HCT116 (cell line): ENCODE data around the gene POLN. TPM values are rescaled to one million over a fixed set of nuclear protein-coding genes. Genes with fewer than 3 reads are reported as not detected.
"Not testable (repeated sequence)": the region's sequence is repeated elsewhere in the genome, so short reads cannot be mapped to it uniquely, and the experiment has no call there.

ENCODE experiments used
- ATAC-seq: fragments of 200-7000 bp; cut with Tn5 transposase; 2 replicates; pipeline ENCODE4 v1.9.1; 2020; ENCODE audit warnings: mild to moderate bottlenecking, moderate library complexity
- BruUV-seq: library from RNA; stranded (reverse); fragments of 400-500 nt; replicated peaks from 2 replicates; lab custom pipeline; 2021; lab: Mats Ljungman, UMichigan
- CTCF ChIA-PET: fragments of 300-600 bp; sonication (Branson Sonifier 250); formaldehyde crosslinking; loops from one replicate; lab custom pipeline; 2021; ENCODE audit warnings: antibody characterized with exemption; lab: Charles Lee
- POLR2A ChIA-PET: fragments of 300-600, 350-600 bp; sonication (Branson Sonifier 250); formaldehyde crosslinking; loops from one replicate; lab custom pipeline; 2021; ENCODE audit warnings: antibody characterized with exemption; lab: Charles Lee
- RAD21 ChIA-PET, 2 experiments: fragments of 300-600 bp; sonication (Branson Sonifier 250); formaldehyde crosslinking; loops; one replicate each; lab custom pipeline; 2023; ENCODE audit warnings: low total read pairs in 2 of 2; ENCODE audit not compliant: uncharacterized antibody in 2 of 2, unreplicated experiment in 2 of 2, low non-redundant PET in 1 of 2; lab: Charles Lee
- DNase-seq: peaks from one replicate; pipeline ENCODE4 v3.0.0-alpha.2; 2010; ENCODE audit warnings: low read depth, low spot score
- H2AFZ ChIP-seq: fragments of 200-600 bp; shearing (Covaris generic), sonication (generic); 2 replicates; pipeline ENCODE4 v1.6.1; 2017; ENCODE audit warnings: low read depth, mixed run types, mixed read lengths, antibody characterized with exemption, low read length; ENCODE audit not compliant: poor library complexity, severe bottlenecking
- H3K27ac ChIP-seq: 2 replicates; pipeline ENCODE4 v1.5.1; 2012; ENCODE audit warnings: low read depth, low read length
- H3K27me3 ChIP-seq: fragments of 200-600 bp; sonication (generic); 2 replicates; pipeline ENCODE4 v1.6.1; 2016; ENCODE audit warnings: mixed run types, low read length, mixed read lengths; ENCODE audit not compliant: insufficient read depth
- H3K36me3 ChIP-seq, 2 experiments: fragments of 200-500 bp in 1 of 2; fragments of 200-600 bp in 1 of 2; sonication (Bioruptor generic) in 1 of 2; sonication (generic) in 1 of 2; 2 replicates each; pipeline versions ENCODE4 v1.5.1 to v1.6.1; 2014 to 2016; ENCODE audit warnings: low read length in 2 of 2, inconsistent platforms in 1 of 2, mixed read lengths in 1 of 2, mixed run types in 1 of 2; ENCODE audit not compliant: insufficient read depth in 2 of 2, control insufficient read depth in 1 of 2
- H3K4me1 ChIP-seq, 2 experiments: fragments of 200-600 bp in 1 of 2; sonication (generic) in 1 of 2; 2 replicates each; pipeline versions ENCODE4 v1.5.1 to v1.6.1; 2012 to 2017; ENCODE audit warnings: low read length in 2 of 2, inconsistent platforms in 1 of 2, mild to moderate bottlenecking in 1 of 2, mixed read lengths in 1 of 2, mixed run types in 1 of 2, moderate library complexity in 1 of 2; ENCODE audit not compliant: insufficient read depth in 2 of 2, control insufficient read depth in 1 of 2
- H3K4me2 ChIP-seq: fragments of 200-600 bp; sonication (generic); 2 replicates; pipeline ENCODE4 v1.6.1; 2017; ENCODE audit warnings: mixed run types, low read length, mixed read lengths
- H3K4me3 ChIP-seq, 2 experiments: fragments of 200-600 bp in 1 of 2; sonication (generic) in 1 of 2; replicated peaks in 1 of 2; 2 replicates each; pipeline ENCODE4 v1.5.1; 2011 to 2016; ENCODE audit warnings: low read length in 2 of 2, control low read depth in 1 of 2, low read depth in 1 of 2, mild to moderate bottlenecking in 1 of 2, mixed read lengths in 1 of 2, mixed run types in 1 of 2
- H3K79me2 ChIP-seq: fragments of 200-600 bp; sonication (generic); 2 replicates; pipeline ENCODE4 v1.6.1; 2017; ENCODE audit warnings: mild to moderate bottlenecking, mixed run types, low read length, moderate library complexity, mixed read lengths; ENCODE audit not compliant: insufficient read depth
- H3K9ac ChIP-seq: fragments of 200-600 bp; sonication (generic); 2 replicates; pipeline ENCODE4 v1.6.1; 2016; ENCODE audit warnings: low read length, mixed read lengths
- H3K9me2 ChIP-seq: fragments of 200-600 bp; sonication (generic), shearing (Covaris generic); 2 replicates; pipeline ENCODE4 v1.6.1; 2017; ENCODE audit warnings: mixed run types, mild to moderate bottlenecking, moderate library complexity; ENCODE audit not compliant: insufficient read depth
- H3K9me3 ChIP-seq, 2 experiments: fragments of 200-500 bp in 1 of 2; fragments of 200-600 bp in 1 of 2; sonication (Bioruptor generic) in 1 of 2; sonication (generic) in 1 of 2; 2 replicates each; pipeline ENCODE4 v1.6.1; 2014 to 2017; ENCODE audit warnings: low read length in 2 of 2, mixed read lengths in 2 of 2, inconsistent platforms in 1 of 2, low read depth in 1 of 2, mild to moderate bottlenecking in 1 of 2, mixed run types in 1 of 2, moderate library complexity in 1 of 2; ENCODE audit not compliant: control insufficient read depth in 1 of 2, insufficient read depth in 1 of 2
- H4K20me1 ChIP-seq: fragments of 200-600 bp; sonication (generic), shearing (Covaris generic); 2 replicates; pipeline ENCODE4 v1.6.1; 2017; ENCODE audit warnings: mixed run types, mild to moderate bottlenecking, moderate library complexity; ENCODE audit not compliant: insufficient read depth
- EZH2 ChIP-seq: fragments of 200-600 bp; sonication (generic); IDR thresholded peaks from 2 replicates; pipeline ENCODE4 v1.6.1; 2017; ENCODE audit warnings: antibody characterized with exemption, mixed run types
- RAD21 ChIP-seq: IDR thresholded peaks from 2 replicates; pipeline ENCODE4 v1.6.1; 2012; ENCODE audit warnings: low read depth, mild to moderate bottlenecking
- intact Hi-C: fragments of 100-400 bp; cut with micrococcal nuclease; formaldehyde crosslinking; loops from 2 replicates; pipeline ENCODE4 v1.10.0; 2022
- total RNA-seq: library from RNA; stranded (reverse); gene quantifications from one replicate; pipeline ENCODE4 v1.2.1, GENCODE V29; 2021; ENCODE audit not compliant: unreplicated experiment
- TF ChIP-seq, protein P1 (sequence below), 3 experiments: fragments of 200-600 bp in 1 of 3; sonication (generic) in 1 of 3; IDR thresholded peaks in 2 of 3; conservative IDR thresholded peaks in 1 of 3; 2 replicates each; pipeline ENCODE4 v1.5.1; 2012 to 2017; ENCODE audit warnings: low read depth in 2 of 3, low read length in 2 of 3, antibody characterized with exemption in 1 of 3, borderline replicate concordance in 1 of 3, control low read depth in 1 of 3, mild to moderate bottlenecking in 1 of 3, mixed read lengths in 1 of 3, mixed run types in 1 of 3, moderate library complexity in 1 of 3; ENCODE audit not compliant: insufficient read depth in 1 of 3

POLN gene
- total RNA-seq, 1 experiment from 2014 or later, result 3.1 TPM

DNA sequence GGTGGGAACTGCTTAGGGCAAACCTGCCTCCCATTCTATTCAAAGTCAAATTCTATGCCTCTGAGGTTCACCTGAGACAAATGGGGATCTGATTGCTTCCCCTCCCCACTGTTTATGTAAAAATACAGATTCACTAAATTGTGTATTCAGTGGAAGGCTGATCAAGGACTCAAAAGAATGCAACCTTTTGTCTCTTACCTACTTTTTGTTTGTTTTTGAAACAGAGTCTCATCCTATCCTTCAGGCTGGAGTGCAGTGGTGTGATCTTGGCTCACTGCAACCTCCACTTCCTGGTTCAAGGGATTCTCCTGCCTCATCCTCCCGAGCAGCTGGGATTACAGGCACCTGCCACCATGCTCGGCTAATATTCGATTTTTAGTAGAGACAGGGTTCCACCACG, 20.5 kb downstream of the POLN start:
- H4K20me1 ChIP-seq, H3K4me1 ChIP-seq, H3K9me3 ChIP-seq, H3K4me3 ChIP-seq, DNase-seq, H3K27ac ChIP-seq, ATAC-seq, H3K9me2 ChIP-seq, H3K79me2 ChIP-seq, H3K27me3 ChIP-seq, H3K4me2 ChIP-seq, H3K9ac ChIP-seq, BruUV-seq, H3K36me3 ChIP-seq, H2AFZ ChIP-seq: not testable (repeated sequence)
- intact Hi-C loops, result loop anchor here (10.0 kb wide), 1 partner anchor 493 kb away; no protein-coding TSS in a partner anchor
- ChIA-PET POLR2A (interaction anchor here (0.6 kb wide), 1 partner anchor 244 kb away, joined by 3 read pairs; no protein-coding TSS in a partner anchor), CTCF (interaction anchor here (1.9 to 2.9 kb wide), 3 partner anchors 9 to 192 kb away, joined by 8 to 17 read pairs (median 11); no protein-coding TSS in a partner anchor), RAD21 (interaction anchor here in 1 of 2 experiments (1.8 kb wide), 1 partner anchor 220 kb away, joined by 7 read pairs; no protein-coding TSS in a partner anchor)

DNA sequence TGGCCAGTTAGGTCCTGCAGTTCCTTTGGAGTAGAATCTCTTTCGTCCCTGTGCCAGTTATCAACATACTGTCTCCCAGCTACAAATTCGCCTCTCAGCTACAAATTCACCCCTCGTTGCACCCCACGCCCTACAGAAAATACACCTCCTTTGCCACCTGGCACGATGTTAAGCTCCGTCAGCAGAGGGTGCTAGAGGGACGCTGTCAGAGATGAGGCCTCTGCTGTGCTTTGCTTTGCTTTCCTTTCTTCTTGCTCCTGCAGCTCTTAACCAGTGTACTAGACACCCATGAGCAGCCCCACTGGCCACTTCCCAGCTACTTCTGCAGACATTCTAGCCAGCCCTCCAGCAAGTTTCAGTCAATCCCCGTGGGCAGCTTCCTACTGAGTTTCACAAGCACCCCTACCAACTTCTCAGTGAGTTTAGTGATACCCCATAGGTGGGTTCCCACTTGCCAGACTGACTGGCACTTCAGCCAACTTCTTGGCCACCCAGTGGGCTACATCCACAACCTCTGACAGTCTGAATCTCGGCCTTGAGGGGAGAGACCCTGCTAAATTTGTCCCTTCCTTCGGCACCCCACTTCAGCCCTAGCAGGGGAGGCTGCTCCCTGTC, 21.8 kb downstream of the POLN start:
- ChIA-PET POLR2A (interaction anchor here (0.6 kb wide), 1 partner anchor 234 kb away, joined by 3 read pairs; no protein-coding TSS in a partner anchor), CTCF (interaction anchor here (0.7 to 2.9 kb wide), 20 partner anchors 10 to 715 kb away, joined by 3 to 38 read pairs (median 4); partner anchors contain the start of genes CFAP99, HAUS3, MXD4 and POLN), RAD21 (interaction anchor here (1.1 to 1.8 kb wide), 2 partner anchors 221 to 222 kb away, joined by 3 to 7 read pairs; no protein-coding TSS in a partner anchor)
- DNase-seq, result peak; percentile 28
- H3K4me1 ChIP-seq, result peaks cover 0 to 7% of the 10 kb centered on the region in 2 experiments; a peak in 2 of 4 replicates
- no peak overlapping the region for H2AFZ ChIP-seq
- no peak overlapping the region for H3K4me2 ChIP-seq
- H3K9me2 ChIP-seq, result no peaks in the 10 kb centered on the region
- peak; percentile 92 for ATAC-seq
- no peak overlapping the region for H3K27ac ChIP-seq
- H3K4me3 ChIP-seq, result no peak overlapping the region
- intact Hi-C loops, result loop anchor here (1.0 to 10.0 kb wide), 2 partner anchors 221 to 495 kb away; no protein-coding TSS in a partner anchor
- no peaks in the 10 kb centered on the region for H3K36me3 ChIP-seq
- no peaks in the 10 kb centered on the region for H4K20me1 ChIP-seq
- H3K79me2 ChIP-seq, result no peaks in the 10 kb centered on the region
- H3K9ac ChIP-seq, result no peak overlapping the region
- TF ChIP-seq, protein P1, sequence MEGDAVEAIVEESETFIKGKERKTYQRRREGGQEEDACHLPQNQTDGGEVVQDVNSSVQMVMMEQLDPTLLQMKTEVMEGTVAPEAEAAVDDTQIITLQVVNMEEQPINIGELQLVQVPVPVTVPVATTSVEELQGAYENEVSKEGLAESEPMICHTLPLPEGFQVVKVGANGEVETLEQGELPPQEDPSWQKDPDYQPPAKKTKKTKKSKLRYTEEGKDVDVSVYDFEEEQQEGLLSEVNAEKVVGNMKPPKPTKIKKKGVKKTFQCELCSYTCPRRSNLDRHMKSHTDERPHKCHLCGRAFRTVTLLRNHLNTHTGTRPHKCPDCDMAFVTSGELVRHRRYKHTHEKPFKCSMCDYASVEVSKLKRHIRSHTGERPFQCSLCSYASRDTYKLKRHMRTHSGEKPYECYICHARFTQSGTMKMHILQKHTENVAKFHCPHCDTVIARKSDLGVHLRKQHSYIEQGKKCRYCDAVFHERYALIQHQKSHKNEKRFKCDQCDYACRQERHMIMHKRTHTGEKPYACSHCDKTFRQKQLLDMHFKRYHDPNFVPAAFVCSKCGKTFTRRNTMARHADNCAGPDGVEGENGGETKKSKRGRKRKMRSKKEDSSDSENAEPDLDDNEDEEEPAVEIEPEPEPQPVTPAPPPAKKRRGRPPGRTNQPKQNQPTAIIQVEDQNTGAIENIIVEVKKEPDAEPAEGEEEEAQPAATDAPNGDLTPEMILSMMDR (IDR thresholded peaks at IDR 0.05 in 2 of 3, conservative IDR thresholded peaks at IDR 0.05 in 1 of 3; ENCODE audit: borderline replicate concordance in 1 of 3, insufficient read depth in 1 of 3, low read depth in 2 of 3, low read length in 2 of 3), result peak; percentile 89 to 93 (median 93)
- TF ChIP-seq RAD21 (peak; percentile 93), EZH2 (no peak)
- no TSS peak for BruUV-seq
- no peaks in the 10 kb centered on the region for H3K9me3 ChIP-seq
- no peaks in the 10 kb centered on the region for H3K27me3 ChIP-seq
